Prostate gland (tissue), 2 donors: ENCODE results near the gene SLC26A9. TPM values are rescaled to one million over a fixed set of nuclear protein-coding genes. Genes with fewer than 3 reads are reported as not detected.
A peak's percentile ranks its signal among the peaks of the same experiment; 100 is the strongest.
"Not testable (repeated sequence)": the region's sequence is repeated elsewhere in the genome, so short reads cannot be mapped to it uniquely, and the experiment has no call there.

Source experiments
- DNase-seq: peaks from one replicate; pipeline ENCODE4 v3.0.0-alpha.2; 2019; ENCODE audit warnings: low spot score
- H3K27ac ChIP-seq, 2 donors: fragments of 200-600 bp; sonication (generic); 2 replicates each; pipeline ENCODE4 v1.5.1; 2017 to 2019
- H3K27me3 ChIP-seq: fragments of 200-600 bp; sonication (generic); replicated peaks from 2 replicates; pipeline ENCODE4 v1.5.1; 2019; ENCODE audit not compliant: insufficient read depth
- H3K36me3 ChIP-seq, 2 donors: fragments of 200-600 bp; sonication (generic); 1 replicate in 1 of 2; 2 replicates in 1 of 2; pipeline versions ENCODE4 v1.5.1 to v1.8.1; 2017 to 2019
- H3K4me1 ChIP-seq: fragments of 200-600 bp; sonication (generic); replicated peaks from 2 replicates; pipeline ENCODE4 v1.5.1; 2019
- H3K4me3 ChIP-seq, 2 donors: fragments of 200-600 bp; sonication (generic); 2 replicates each; pipeline ENCODE4 v1.5.1; 2017 to 2019
- H3K9me3 ChIP-seq: fragments of 200-600 bp; sonication (generic); 2 replicates; pipeline ENCODE4 v1.5.1; 2017
- CTCF ChIP-seq, 4 experiments: fragments of 200-600 bp in 2 of 4; fragments of 450-650 bp in 2 of 4; sonication (generic) in 2 of 4; IDR thresholded peaks; 1 replicate in 3 of 4; 2 replicates in 1 of 4; pipeline ENCODE4 v1.5.1; 2016 to 2019; ENCODE audit warnings: antibody characterized with exemption in 4 of 4, mild to moderate bottlenecking in 2 of 4, moderate library complexity in 2 of 4
- POLR2A ChIP-seq: fragments of 450-650 bp; IDR thresholded peaks from one replicate; pipeline ENCODE4 v1.6.1; 2016; ENCODE audit warnings: antibody characterized with exemption, mild to moderate bottlenecking
- POLR2AphosphoS5 ChIP-seq: sonication (generic); formaldehyde crosslinking; IDR thresholded peaks from one replicate; pipeline ENCODE4 v1.6.1; 2017; ENCODE audit warnings: antibody characterized with exemption
- WGBS: methylation state at CpG from one replicate; pipeline ENCODE4 v1.1.5; 2018; 5-methylcytosine and 5-hydroxymethylcytosine counted together
- intact Hi-C: fragments of 100-400 bp; cut with DNase I; formaldehyde crosslinking; loops from one replicate; pipeline ENCODE4 v1.14.2; 2022
- total RNA-seq, 2 donors: library from RNA; depleted of rRNA; stranded (reverse); fragments of >200 nt; gene quantifications; one replicate each; pipeline ENCODE4 v1.1.0, GENCODE V29; 2016

Gene SLC26A9
- total RNA-seq, 2 donors from 2014 or later = 0.09 TPM; not detected in 1

GRCh38 chr1:205914730-205915129 lies 28.5 kb downstream of the SLC26A9 start:
- H3K4me3 ChIP-seq = no peak overlapping the region

DNA sequence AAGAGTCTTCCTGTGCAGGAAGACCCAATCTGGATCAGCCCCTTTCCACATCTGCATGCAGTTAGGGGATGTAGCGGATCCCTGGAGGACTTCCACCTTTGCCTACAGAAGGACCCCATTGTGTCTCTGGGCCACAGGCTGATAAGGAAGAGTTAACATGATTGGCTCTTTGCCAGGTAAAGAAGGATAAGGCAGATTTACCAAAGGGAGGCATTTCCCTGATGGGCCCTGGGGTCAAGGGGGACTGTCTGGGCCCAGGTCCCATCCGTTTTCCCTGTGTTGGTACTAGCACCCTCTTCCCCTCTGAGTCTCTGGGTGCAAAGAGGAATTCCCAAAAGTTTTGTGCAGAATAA lies 29.1 kb downstream of the SLC26A9 start:
- Histone ChIP-seq H3K9me3 (no peaks in the 10 kb centered on the region), H3K27ac (no peak overlapping the region), H3K4me1 (no peaks in the 10 kb centered on the region), H3K36me3 (no peaks in the 10 kb centered on the region), H3K27me3 (no peaks in the 10 kb centered on the region), H3K4me3 (no peak overlapping the region)
- intact Hi-C loops = loop anchor here (5.0 kb wide), 1 partner anchor 122 kb away; no protein-coding TSS in a partner anchor
- 69% methylated on average over 2 of the region's 2 CpGs for WGBS
- TF ChIP-seq POLR2A = no peak
- TF ChIP-seq POLR2AphosphoS5 = no peak
- TF ChIP-seq CTCF (IDR thresholded peaks at IDR 0.05) = no peak
- no peak for DNase-seq

More at GRCh38 chr1:205914730-205915129, 28.5 kb downstream of the SLC26A9 start:
- no peaks in the 10 kb centered on the region for H3K9me3 ChIP-seq
- WGBS = 68% methylated on average over 7 of the region's 7 CpGs
- no peaks in the 10 kb centered on the region for H3K36me3 ChIP-seq
- no peak for DNase-seq
- no peak for TF ChIP-seq CTCF (IDR thresholded peaks at IDR 0.05)
- no peaks in the 10 kb centered on the region for H3K27me3 ChIP-seq
- intact Hi-C loops = loop anchor here (5.0 kb wide), 2 partner anchors 122 to 193 kb away; no protein-coding TSS in a partner anchor
- no peak overlapping the region for H3K27ac ChIP-seq
- no peaks in the 10 kb centered on the region for H3K4me1 ChIP-seq

GRCh38 chr1:205913451-205914154 lies 29.7 kb downstream of the SLC26A9 start:
- Histone ChIP-seq H3K27me3 (no peaks in the 10 kb centered on the region), H3K4me3 (no peak overlapping the region), H3K36me3 (no peaks in the 10 kb centered on the region), H3K4me1 (no peaks in the 10 kb centered on the region), H3K9me3 (no peaks in the 10 kb centered on the region), H3K27ac (peak overlapping the region in 1 of 2 donors; percentile 10)
- intact Hi-C loops = loop anchor here (5.0 kb wide), 1 partner anchor 121 kb away; no protein-coding TSS in a partner anchor
- no peak for TF ChIP-seq POLR2A
- TF ChIP-seq POLR2AphosphoS5 = peak; percentile 66
- peak in 1 of 4 experiments; percentile 18 for TF ChIP-seq CTCF (IDR thresholded peaks at IDR 0.05)
- peak; percentile 80 for DNase-seq
- 20% methylated on average over 4 of the region's 4 CpGs for WGBS

DNA sequence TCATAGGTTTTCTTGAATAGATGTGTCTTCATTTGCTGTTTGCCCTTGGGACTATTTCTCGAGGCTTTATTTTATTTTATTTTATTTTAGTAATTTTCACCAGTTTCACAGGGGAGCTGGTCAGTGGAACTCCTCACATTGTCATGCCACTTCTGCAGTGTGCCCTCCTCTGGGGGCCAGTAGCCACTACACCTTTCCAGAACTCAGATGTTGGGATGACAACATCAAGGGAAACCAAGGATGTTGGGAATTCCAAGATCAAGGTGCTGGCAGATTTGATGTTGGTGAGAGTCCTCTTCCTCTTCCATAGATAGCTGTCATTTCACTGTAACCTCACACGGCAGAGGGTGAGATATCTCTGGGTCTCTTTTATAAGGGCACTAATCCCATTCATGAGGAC lies 35.5 kb downstream of the SLC26A9 start:
- no peak for TF ChIP-seq POLR2A
- peak in 2 of 4 experiments; percentile 46 to 47 for TF ChIP-seq CTCF (IDR thresholded peaks at IDR 0.05)
- intact Hi-C loops = no loop called here
- Histone ChIP-seq H3K36me3 (no peaks in the 10 kb centered on the region), H3K9me3 (no peaks in the 10 kb centered on the region), H3K4me3 (no peak overlapping the region), H3K27me3 (no peaks in the 10 kb centered on the region), H3K27ac (no peak overlapping the region), H3K4me1 (no peaks in the 10 kb centered on the region)
- no peak for DNase-seq
- WGBS = 34% methylated on average over 2 of the region's 2 CpGs

DNA sequence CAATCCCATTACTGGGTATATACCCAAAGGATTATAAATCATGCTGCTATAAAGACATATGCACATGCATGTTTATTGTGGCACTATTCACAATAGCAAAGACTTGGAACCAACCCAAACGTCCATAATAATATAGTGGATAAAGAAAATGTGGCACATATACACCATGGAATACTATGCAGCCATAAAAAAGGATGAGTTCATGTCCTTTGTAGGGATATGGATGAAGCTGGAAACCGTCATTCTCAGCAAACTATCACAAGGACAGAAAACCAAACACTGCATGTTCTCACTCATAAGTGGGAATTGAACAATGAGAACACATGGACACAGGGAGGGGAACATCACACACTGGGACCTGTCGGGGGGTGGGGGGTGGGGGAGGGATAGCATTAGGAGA lies 38.2 kb downstream of the SLC26A9 start:
- DNase-seq, H3K9me3 ChIP-seq, H3K4me1 ChIP-seq, intact Hi-C loops, H3K27ac ChIP-seq, H3K4me3 ChIP-seq, H3K36me3 ChIP-seq, H3K27me3 ChIP-seq: not testable (repeated sequence)
- WGBS = 74% methylated on average over 3 of the region's 3 CpGs
